Heart right ventricle (tissue), 16 donors: ENCODE data around the gene SUPT20H. TPM values are rescaled to one million over a fixed set of nuclear protein-coding genes. Genes with fewer than 3 reads are reported as not detected.

Experiments
- ATAC-seq, 8 donors: fragments of 200-7000 bp; cut with Tn5 transposase; one replicate each; pipeline ENCODE4 v1.9.1; 2020; ENCODE audit warnings: mild to moderate bottlenecking in 8 of 8, moderate library complexity in 8 of 8, moderate number of reproducible peaks in 1 of 8
- DNase-seq, 2 donors: peaks; one replicate each; pipeline ENCODE4 v3.0.0-alpha.2; 2020
- H3K27ac ChIP-seq, 10 donors: fragments of 200-600 bp; sonication (generic) in 2 of 10; one replicate each; pipeline versions ENCODE4 v1.5.0 to v1.8.0; 2020 to 2022; ENCODE audit warnings: mild to moderate bottlenecking in 3 of 10
- H3K27me3 ChIP-seq, 7 donors: fragments of 200-600 bp; one replicate each; pipeline ENCODE4 v1.8.0; 2021 to 2022; ENCODE audit warnings: mild to moderate bottlenecking in 2 of 7
- H3K36me3 ChIP-seq, 9 donors: fragments of 200-600 bp; sonication (generic) in 1 of 9; one replicate each; pipeline versions ENCODE4 v1.5.0 to v1.8.0; 2020 to 2022; ENCODE audit warnings: mild to moderate bottlenecking in 2 of 9
- H3K4me1 ChIP-seq, 9 donors: fragments of 200-600 bp; sonication (generic) in 1 of 9; one replicate each; pipeline versions ENCODE4 v1.5.0 to v1.8.0; 2020 to 2022; ENCODE audit warnings: mild to moderate bottlenecking in 4 of 9
- H3K4me3 ChIP-seq, 10 donors: fragments of 200-600 bp; sonication (generic) in 2 of 10; one replicate each; pipeline versions ENCODE4 v1.5.0 to v1.8.0; 2020 to 2022; ENCODE audit warnings: mild to moderate bottlenecking in 7 of 10, moderate library complexity in 2 of 10
- H3K9me3 ChIP-seq, 11 donors: fragments of 200-600 bp in 10 of 11; sonication (generic) in 2 of 11; one replicate each; pipeline versions ENCODE4 v1.5.0 to v1.8.0; 2013 to 2022; ENCODE audit warnings: mild to moderate bottlenecking in 2 of 11, control low read depth in 1 of 11, moderate library complexity in 1 of 11
- WGBS, 2 donors: extraction: QIAGEN DNeasy Blood & Tissue Kit; methylation state at CpG; one replicate each; pipeline ENCODE4 v1.1.7; 2013; ENCODE audit warnings: inconsistent platforms in 1 of 2; 5-methylcytosine and 5-hydroxymethylcytosine counted together
- intact Hi-C, 10 donors: fragments of 100-400 bp; cut with DNase I; formaldehyde crosslinking; loops; one replicate each; pipeline versions ENCODE4 v1.11.1 to v1.14.2; 2022
- polyA plus RNA-seq, 2 donors: library from polyadenylated mRNA; stranded (reverse); fragments of 200-250 nt; gene quantifications; one replicate each; pipeline ENCODE4 v1.2.3, GENCODE V29; 2013
- total RNA-seq, 10 donors: library from RNA; stranded (reverse); fragmentation: NEBNext Ultra II Directional in 3 of 10; extraction: Animal tissue kit (Norgen Biotek cat#: 25700) in 3 of 10; gene quantifications; one replicate each; pipeline versions ENCODE4 v1.2.1 to v1.2.4, GENCODE V29; 2021 to 2023
- TF ChIP-seq, protein P1 (sequence below), 9 donors: fragments of 200-600 bp; sonication (generic) in 2 of 9; IDR thresholded peaks; one replicate each; pipeline versions ENCODE4 v1.5.0 to v1.8.0; 2021 to 2022; ENCODE audit warnings: antibody characterized with exemption in 9 of 9, mild to moderate bottlenecking in 5 of 9, moderate library complexity in 1 of 9
- donor health status: Arrhythmogenic right ventricular cardiomyopathy.
- donor health status: ischemic (EF 13 %, LVEDD 7.1; RV severe dilation, severe dysfunction).
- donor health status: healthy with polysubstance abuse.
- donor health status: DM: no; HTN: yes; CAD: no.
- donor health status: DM: no; HTN: no; CAD: no.
- donor health status: ischemic (EF 25% LVEDD 6.9; RV normal size, moderate dysfunction).
- donor health status: ischemic (EF 25% LVEDD 5.7; RV mildly dilated, moderate dysfunction).
- donor health status: healthy.
- donor health status: DM: yes; HTN: yes; CAD: no.
- donor health status: Ischemic cardiomyopathy.
- donor health status: ischemic (EF 35%, LVEDD 5.7; RV mildly dilated, moderate dysfunction).
- donor health status: nonischemic (EF 11% LVEDD 7.7; RV severe dilation, severe dysfunction).
- donor health status: DM: yes; HTN: yes; CAD: no.
- donor health status: PGD.
- donor health status: ischemic (EF 29% LVEDD 5.4; RV normal size, mild dysfunction).
- donor health status: nonischemic (EF 23%, LVEDD 6.1; RV moderate dilation, normal function).

Gene SUPT20H
- total and polyA plus RNA-seq, 12 donors = 17.7 to 31.9 (median 27.0) TPM

- intact Hi-C loops = no loop called here
Measured at GRCh38 chr13:36997716-36998427, 61.6 kb downstream of the SUPT20H start.

DNA sequence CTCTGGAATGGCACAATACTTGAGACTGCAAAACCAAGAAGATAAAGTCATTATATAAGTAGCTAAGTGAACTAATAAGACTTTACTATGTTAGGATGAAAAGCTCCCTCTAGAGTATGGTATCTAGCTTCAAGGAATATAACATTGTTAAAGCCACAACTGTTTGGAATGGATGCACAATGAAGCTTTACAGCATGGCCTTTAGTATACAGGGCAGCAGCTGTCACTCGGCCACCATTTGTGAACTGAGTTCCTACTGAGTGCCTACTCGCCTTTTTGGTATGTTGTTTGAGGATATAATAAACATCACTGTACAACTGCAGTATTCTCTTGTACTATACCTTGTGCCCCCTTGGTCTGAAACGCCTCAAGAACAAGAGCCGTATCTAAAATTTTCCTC is 67.1 kb downstream of the SUPT20H start:
- Histone ChIP-seq H3K9me3 (no peaks in the 10 kb centered on the region), H3K27ac (no peak overlapping the region), H3K27me3 (no peaks in the 10 kb centered on the region), H3K36me3 (peaks cover 0 to 85% (median 51%) of the 10 kb centered on the region in 9 donors), H3K4me3 (no peak overlapping the region), H3K4me1 (peaks cover 0 to 3% (median under 1%) of the 10 kb centered on the region in 9 donors)
- DNase-seq (no peak), ATAC-seq (no peak)
- 92 to 93% methylated on average over 4 of the region's 4 CpGs for WGBS, 2 donors
- TF ChIP-seq, protein P1, sequence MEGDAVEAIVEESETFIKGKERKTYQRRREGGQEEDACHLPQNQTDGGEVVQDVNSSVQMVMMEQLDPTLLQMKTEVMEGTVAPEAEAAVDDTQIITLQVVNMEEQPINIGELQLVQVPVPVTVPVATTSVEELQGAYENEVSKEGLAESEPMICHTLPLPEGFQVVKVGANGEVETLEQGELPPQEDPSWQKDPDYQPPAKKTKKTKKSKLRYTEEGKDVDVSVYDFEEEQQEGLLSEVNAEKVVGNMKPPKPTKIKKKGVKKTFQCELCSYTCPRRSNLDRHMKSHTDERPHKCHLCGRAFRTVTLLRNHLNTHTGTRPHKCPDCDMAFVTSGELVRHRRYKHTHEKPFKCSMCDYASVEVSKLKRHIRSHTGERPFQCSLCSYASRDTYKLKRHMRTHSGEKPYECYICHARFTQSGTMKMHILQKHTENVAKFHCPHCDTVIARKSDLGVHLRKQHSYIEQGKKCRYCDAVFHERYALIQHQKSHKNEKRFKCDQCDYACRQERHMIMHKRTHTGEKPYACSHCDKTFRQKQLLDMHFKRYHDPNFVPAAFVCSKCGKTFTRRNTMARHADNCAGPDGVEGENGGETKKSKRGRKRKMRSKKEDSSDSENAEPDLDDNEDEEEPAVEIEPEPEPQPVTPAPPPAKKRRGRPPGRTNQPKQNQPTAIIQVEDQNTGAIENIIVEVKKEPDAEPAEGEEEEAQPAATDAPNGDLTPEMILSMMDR (IDR thresholded peaks at IDR 0.05) = no peak
- intact Hi-C loops = no loop called here

More at GRCh38 chr13:36997716-36998427, 61.6 kb downstream of the SUPT20H start:
- peak overlapping the region in 2 of 10 donors; percentile 97 to 98 for H3K27ac ChIP-seq
- peaks cover 6 to 29% (median 25%) of the 10 kb centered on the region in 9 donors for H3K4me1 ChIP-seq
- DNase-seq (no peak), ATAC-seq (no peak)
- H3K36me3 ChIP-seq = peaks cover 0 to 35% (median 11%) of the 10 kb centered on the region in 9 donors
- WGBS, 2 donors = 69 to 70% methylated on average over 6 of the region's 6 CpGs
- no peaks in the 10 kb centered on the region for H3K9me3 ChIP-seq
- H3K4me3 ChIP-seq = peak overlapping the region in 9 of 10 donors; percentile 85 to 95 (median 89)
- TF ChIP-seq, protein P1 (IDR thresholded peaks at IDR 0.05) = no peak
- H3K27me3 ChIP-seq = no peaks in the 10 kb centered on the region

GRCh38 chr13:36986462-36987240 is 72.8 kb downstream of the SUPT20H start:
- ATAC-seq = no peak

More at GRCh38 chr13:36986462-36987240, 72.8 kb downstream of the SUPT20H start:
- TF ChIP-seq, protein P1 (IDR thresholded peaks at IDR 0.05) = no peak
- H3K4me1 ChIP-seq = no peaks in the 10 kb centered on the region
- no peaks in the 10 kb centered on the region for H3K27me3 ChIP-seq
- no peaks in the 10 kb centered on the region for H3K9me3 ChIP-seq
- DNase-seq = no peak
- peaks cover 0 to 100% (median 62%) of the 10 kb centered on the region in 9 donors for H3K36me3 ChIP-seq
- H3K4me3 ChIP-seq = no peak overlapping the region
- intact Hi-C loops = loop anchor here in 4 of 10 donors (10.0 kb wide), 3 partner anchors 122 to 572 kb away; no protein-coding TSS in a partner anchor
- WGBS, 2 donors = 90 to 93% methylated on average over 2 of the region's 2 CpGs
- H3K27ac ChIP-seq = no peak overlapping the region
